Stimulated activated naive CD4-positive, alpha-beta T cell (primary cell): Measurements from ENCODE around the gene ARHGEF18.
A peak's percentile ranks its signal among the peaks of the same experiment; 100 is the strongest.

Source experiments
- DNase-seq, 6 experiments: peaks; one replicate each; lab custom pipeline; 2025; lab: John Stamatoyannopoulos, UW

ARHGEF18 gene

DNA sequence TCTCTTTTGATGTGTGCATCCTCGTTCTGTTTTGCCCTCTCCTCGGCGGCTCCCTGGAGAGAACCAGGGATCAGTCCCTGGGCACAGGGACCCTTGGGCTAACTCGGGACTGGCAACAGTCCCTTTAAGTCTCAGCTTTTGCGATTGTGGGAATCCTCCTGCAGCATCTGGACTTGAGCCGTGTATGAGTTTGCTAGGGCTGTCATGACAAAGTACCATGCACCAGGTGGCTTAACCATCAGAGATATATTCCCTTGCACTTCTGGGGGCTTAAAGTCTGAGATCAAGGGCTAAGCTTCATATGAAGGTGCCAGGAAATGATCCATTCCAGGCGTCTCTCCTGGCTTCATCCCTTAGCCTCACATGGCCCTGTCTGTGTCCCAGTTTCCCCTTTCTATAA, 34.5 kb downstream of the ARHGEF18 start:
- no peak for DNase-seq

DNA sequence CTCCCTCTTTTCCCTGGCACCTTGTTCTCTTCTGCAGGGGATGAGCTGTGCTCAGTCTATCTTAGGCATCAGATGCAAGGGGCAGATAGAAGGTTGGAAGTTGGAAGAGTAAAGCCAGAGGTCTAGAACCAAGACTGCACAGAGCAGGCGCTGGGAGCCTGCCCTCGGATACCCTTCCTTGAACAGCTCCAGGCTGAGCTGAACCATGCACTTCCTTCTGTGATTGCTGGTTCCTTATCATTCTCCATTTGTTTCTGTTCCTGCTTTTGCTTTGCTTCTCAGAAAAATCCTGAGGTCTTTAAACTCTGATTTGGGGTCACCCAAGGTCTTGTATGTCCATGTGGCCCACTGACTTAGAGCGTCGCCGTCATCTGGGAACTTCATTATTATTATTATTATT, 36.3 kb downstream of the ARHGEF18 start:
- DNase-seq, result no peak

DNA sequence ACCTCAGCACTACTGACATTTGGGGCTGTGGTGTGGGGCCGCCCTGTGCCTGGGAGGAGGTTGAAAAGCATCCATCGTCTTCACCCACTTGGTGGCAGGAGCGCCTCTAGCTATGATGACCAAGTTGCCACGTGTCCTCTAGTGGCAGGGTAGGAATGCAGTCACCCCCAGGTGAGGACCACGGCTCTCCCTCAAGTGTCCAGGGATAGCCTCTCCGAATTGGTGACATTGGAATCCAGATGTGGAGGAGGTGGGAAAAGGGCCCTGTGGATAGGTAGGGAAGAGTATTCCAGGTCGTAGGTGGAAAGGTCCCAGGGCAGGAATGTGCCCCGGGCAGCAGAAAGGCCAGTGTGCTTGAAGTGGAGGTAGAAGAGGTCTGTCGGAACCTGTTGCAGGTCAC, 37.6 kb downstream of the ARHGEF18 start:
- no peak for DNase-seq

DNA sequence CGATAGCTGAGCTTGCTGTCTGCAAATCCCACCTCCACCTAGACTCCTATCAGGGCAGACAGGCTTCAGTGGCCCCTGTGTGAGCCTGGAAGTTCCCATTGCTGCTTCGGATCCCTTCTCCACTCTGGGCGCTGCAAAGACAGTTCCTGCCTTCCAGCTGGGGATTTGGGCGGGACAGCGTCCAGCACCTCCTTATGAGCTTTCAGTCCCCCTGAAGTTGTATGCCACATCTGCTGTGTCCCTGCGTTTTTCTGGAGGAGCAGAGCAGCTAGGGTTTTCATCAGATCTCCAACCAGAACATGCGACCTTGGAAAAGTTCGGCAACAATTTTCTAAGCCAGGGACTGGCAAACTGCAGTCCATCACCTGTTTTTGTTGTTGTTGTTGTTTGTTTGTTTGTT, 38.0 kb downstream of the ARHGEF18 start:
- DNase-seq, result no peak

DNA sequence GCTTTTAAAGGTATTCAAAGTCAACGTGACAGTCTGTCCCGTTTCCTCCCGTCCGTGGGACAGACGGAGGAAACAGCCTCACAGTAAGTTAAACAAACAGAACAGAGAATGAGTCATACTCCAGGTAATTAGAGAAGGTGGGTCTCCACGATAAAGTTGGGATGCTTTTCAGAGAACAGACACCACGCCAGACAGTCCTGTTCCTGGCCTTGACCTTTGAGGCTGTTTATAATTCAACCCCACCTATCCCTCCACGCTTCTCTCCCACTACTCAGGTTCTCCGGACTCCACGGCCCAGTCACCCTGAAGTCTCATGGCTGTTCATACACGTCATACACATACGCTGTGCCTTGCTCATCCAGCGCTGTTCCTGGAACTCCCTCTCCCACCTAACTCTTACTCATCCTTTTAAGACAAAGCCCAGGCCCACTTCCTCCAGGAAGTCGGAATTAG, 42.5 kb downstream of the ARHGEF18 start:
- no peak for DNase-seq

DNA sequence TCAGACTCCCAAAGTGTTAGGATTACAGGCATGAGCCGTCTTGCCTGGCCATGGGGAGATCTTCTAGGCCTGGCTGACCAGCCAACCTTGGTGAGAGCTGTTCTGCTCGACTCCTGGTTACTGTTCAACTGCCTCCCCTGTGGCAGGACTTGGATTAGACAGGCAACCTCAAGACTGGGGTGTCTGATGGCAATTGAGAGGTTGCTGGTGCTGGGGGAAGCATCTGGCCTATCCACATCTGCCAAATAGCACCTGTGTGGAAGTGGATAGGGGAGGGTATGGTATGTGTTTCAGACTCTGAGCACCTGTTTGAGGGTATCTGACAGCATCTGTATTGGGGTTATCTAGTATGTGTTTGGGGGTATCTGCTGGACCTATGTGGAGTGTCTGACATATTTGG, 44.7 kb downstream of the ARHGEF18 start:
- peak in 2 of 6 experiments; percentile 13 to 23 for DNase-seq

DNA sequence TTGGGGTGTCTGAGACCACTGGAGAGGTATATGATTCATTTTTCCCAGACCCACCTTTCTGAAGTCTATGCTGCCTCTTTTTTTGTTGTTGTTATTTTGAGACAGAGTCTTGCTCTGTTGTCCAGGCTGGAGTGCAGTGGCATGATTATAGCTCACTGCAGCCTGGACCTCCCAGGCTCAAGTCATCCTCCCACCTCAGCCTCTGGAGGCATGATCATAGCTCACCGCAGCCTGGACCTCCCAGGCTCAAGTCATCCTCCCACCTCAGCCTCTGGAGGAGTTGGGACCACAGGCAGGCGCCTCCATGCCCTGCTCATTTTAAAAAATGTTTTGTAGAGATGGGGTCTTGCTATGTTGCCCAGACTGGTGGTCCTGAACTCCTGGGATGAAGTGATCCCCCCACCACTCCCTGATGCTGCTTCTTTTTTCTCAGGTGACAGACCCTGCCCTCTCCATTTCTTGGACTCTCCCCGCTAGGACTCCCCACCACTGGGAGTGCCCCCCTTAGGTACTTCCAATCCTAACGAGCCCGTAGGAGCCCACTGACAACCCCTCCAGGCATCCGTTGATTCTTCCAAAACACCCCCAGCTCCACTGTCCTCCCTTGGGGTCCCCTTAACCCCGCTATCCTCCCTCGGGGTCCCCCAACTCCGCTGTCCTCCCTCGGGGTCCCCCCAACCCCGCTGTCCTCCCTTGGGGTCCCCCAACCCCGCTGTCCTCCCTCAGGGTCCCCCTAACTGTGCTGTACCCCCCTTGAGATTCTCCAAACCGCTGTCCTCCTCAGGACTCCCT, 45.4 kb downstream of the ARHGEF18 start:
- no peak for DNase-seq

DNA sequence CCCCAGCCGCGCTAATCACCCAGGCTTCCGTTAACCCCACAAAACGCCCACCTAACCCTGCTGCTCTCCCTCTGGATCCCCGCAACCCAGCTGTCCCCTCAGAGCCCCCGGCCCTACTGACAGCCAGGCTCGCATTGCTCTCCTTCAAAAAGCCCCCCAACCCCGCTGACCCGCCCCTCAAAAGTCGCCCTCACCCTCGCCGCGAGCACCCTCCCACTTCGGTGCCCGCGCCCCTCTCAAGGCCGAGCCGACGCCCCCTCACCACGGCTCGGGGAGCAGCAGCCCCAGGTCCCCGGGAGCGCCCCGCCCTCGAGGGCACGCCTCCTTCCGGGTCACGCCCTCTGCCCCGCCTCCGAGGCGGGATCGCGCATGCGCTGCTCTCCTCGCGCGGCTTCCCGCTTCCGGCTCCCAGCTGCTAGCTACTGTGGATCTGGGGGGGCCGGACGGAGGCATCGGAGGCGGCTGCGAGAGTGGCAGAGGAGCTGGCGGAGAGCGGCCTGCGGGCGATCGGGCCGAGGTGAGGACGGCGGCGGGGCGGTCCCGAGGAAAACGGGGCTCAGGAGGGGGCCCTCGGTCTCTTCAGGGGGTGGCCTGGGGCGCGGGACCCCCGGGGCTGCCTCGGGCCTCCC, 46.1 kb downstream of the ARHGEF18 start:
- DNase-seq, result peak; percentile 80 to 93 (median 86)

DNA sequence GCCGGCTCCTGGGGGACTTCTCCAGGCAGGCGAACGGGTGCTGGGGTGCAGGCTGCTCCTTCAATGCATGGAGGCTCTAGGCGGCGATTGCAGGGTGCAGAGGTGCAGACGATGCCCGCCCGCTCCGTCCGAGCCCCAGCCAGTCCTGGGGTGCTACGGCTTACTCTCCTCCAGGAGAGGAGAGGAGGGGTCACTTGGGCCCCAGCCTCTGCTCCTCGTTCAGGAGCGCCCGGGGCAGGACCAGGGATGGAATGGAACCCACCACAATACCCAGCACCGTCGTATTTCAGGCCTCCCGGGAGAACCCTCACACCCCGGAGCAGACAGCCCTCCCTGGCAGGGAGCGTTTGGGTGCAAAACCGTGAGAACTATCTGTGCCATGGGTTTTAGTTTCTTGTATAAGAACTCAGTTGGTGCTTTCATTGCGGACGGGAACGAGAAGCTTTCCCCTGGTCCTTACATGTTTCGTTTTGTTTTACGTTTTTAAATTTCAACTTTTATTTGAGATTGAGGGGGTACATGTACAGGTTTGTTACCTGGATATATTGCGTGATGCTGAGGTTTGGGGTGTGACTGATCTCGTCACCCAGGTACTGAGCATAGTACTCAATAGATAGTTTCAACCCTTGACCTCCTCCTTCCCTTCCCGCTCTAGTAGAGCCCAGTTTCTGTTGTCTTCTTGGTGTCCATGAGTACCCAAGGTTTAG, 46.8 kb downstream of the ARHGEF18 start:
- no peak for DNase-seq

DNA sequence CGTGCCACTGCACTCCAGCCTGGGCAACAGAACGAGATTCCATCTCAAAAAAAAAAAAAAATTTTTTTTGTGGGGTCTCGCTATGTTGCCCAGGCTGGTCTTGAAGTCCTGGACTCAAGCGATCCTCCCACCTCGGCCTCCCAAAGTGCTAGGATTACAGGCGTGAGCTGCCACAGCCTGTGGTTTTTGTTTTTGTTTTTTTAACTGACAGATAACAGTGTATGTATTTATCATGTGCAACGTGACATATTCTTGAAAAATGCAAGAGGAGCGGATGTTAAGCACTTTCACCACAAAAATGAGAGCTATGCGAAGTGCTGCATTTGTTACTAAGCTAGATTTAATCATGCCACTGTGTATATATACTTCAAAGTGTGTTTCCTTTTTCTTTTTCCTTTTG, 49.0 kb downstream of the ARHGEF18 start:
- peak in 1 of 6 experiments; percentile 10 for DNase-seq
